HepG2 (cell line): ENCODE measurements around the gene TTC39C. TPM values are rescaled to one million over a fixed set of nuclear protein-coding genes. Genes with fewer than 3 reads are reported as not detected.

Experiments used
- ATF4 ChIP-seq, 2 experiments: fragments of 450-650 bp in 1 of 2; sonication (generic) in 1 of 2; formaldehyde crosslinking; IDR thresholded peaks; 2 replicates each; pipeline versions ENCODE4 v1.5.0 to v1.8.0; 2020 to 2022; ENCODE audit warnings: mild to moderate bottlenecking in 1 of 2, missing genetic modification reagents in 1 of 2
- ATM ChIP-seq: fragments of 450-650 bp; IDR thresholded peaks from 2 replicates; pipeline ENCODE4 v1.7.1; 2017; ENCODE audit warnings: mild to moderate bottlenecking, borderline replicate concordance
- BCL3 ChIP-seq: sonication (generic); formaldehyde crosslinking; IDR thresholded peaks from 2 replicates; pipeline ENCODE4 v1.5.1; 2020; ENCODE audit warnings: mild to moderate bottlenecking, missing genetic modification reagents, moderate library complexity
- HMG20A ChIP-seq: IDR thresholded peaks from 2 replicates; pipeline ENCODE4 v1.6.1; 2016; ENCODE audit warnings: borderline replicate concordance
- MYPOP ChIP-seq: sonication (generic); formaldehyde crosslinking; IDR thresholded peaks from 2 replicates; pipeline ENCODE4 v1.8.1; 2023; ENCODE audit warnings: mild to moderate bottlenecking, moderate library complexity, missing genetic modification reagents
- NCOA1 ChIP-seq: sonication (generic); formaldehyde crosslinking; IDR thresholded peaks from 2 replicates; pipeline ENCODE4 v1.9.0; 2021; ENCODE audit warnings: missing genetic modification reagents
- NFYC ChIP-seq: IDR thresholded peaks from 2 replicates; pipeline ENCODE4 v1.6.1; 2016; ENCODE audit warnings: missing genetic modification reagents, missing compliant biosample characterization
- REST ChIP-seq, 2 experiments: IDR thresholded peaks; 2 replicates each; pipeline ENCODE4 v1.6.1; 2011 to 2012; ENCODE audit warnings: low read length in 2 of 2, borderline replicate concordance in 1 of 2, low read depth in 1 of 2, mild to moderate bottlenecking in 1 of 2, moderate library complexity in 1 of 2
- SMAD9 ChIP-seq: sonication (generic); formaldehyde crosslinking; IDR thresholded peaks from 2 replicates; pipeline ENCODE4 v1.5.1; 2020; ENCODE audit warnings: mild to moderate bottlenecking, missing genetic modification reagents
- U2AF2 ChIP-seq: fragments of 200-400 bp; formaldehyde crosslinking; IDR thresholded peaks from 2 replicates; pipeline ENCODE4 v1.6.1; 2017; ENCODE audit warnings: low read depth, mild to moderate bottlenecking, low read length
- ZBTB46 ChIP-seq: sonication (generic); formaldehyde crosslinking; IDR thresholded peaks from 2 replicates; pipeline ENCODE4 v1.4.0; 2020; ENCODE audit warnings: mild to moderate bottlenecking, missing genetic modification reagents, borderline replicate concordance
- ZFP41 ChIP-seq: sonication (generic); formaldehyde crosslinking; IDR thresholded peaks from 2 replicates; pipeline ENCODE4 v1.4.0; 2020; ENCODE audit warnings: mild to moderate bottlenecking, missing genetic modification reagents, borderline replicate concordance
- ZKSCAN5 ChIP-seq: sonication (generic); formaldehyde crosslinking; IDR thresholded peaks from 2 replicates; pipeline ENCODE4 v1.5.1; 2020; ENCODE audit warnings: mild to moderate bottlenecking, missing genetic modification reagents
- ZNF296 ChIP-seq: sonication (generic); formaldehyde crosslinking; conservative IDR thresholded peaks from 2 replicates; pipeline ENCODE4 v1.5.0; 2020; ENCODE audit warnings: mild to moderate bottlenecking, missing genetic modification reagents
- ZNF724P ChIP-seq: sonication (generic); formaldehyde crosslinking; IDR thresholded peaks from 2 replicates; pipeline ENCODE4 v1.8.0; 2022; ENCODE audit warnings: missing genetic modification reagents, borderline replicate concordance
- ZNF775 ChIP-seq: sonication (generic); formaldehyde crosslinking; IDR thresholded peaks from 2 replicates; pipeline ENCODE4 v1.4.0; 2020; ENCODE audit warnings: missing genetic modification reagents, mild to moderate bottlenecking, moderate library complexity, borderline replicate concordance
- ZNF788 ChIP-seq: sonication (generic); formaldehyde crosslinking; IDR thresholded peaks from 2 replicates; pipeline ENCODE4 v1.5.0; 2020; ENCODE audit warnings: mild to moderate bottlenecking, missing genetic modification reagents, borderline replicate concordance
- polyA plus RNA-seq, 8 experiments: library from polyadenylated mRNA; depleted of rRNA in 3 of 8; stranded (reverse) in 7 of 8; unstranded in 1 of 8; fragments of >200 nt; fragmentation: Illumina TruSeq in 4 of 8; extraction: Trizol in 4 of 8; gene quantifications; 2 replicates each; pipeline versions ENCODE4 v1.2.1 to v1.2.3, GENCODE V29; 2011 to 2016; ENCODE audit warnings: low read depth in 4 of 8, missing spikeins in 1 of 8, mixed read lengths in 1 of 8; ENCODE audit not compliant: insufficient read depth in 1 of 8
- total RNA-seq, 5 experiments: library from RNA; depleted of rRNA; stranded (reverse); fragments of >200 nt; fragmentation: Illumina TruSeq; extraction: Trizol; gene quantifications; 2 replicates each; pipeline ENCODE4 v1.2.3, GENCODE V29; 2016; ENCODE audit warnings: low read depth in 1 of 5

The TTC39C gene
- total and polyA plus RNA-seq, 2 of the 13 experiments (the other 11 are each of a cell fraction or from before 2014, with no cell fraction given), result 19.1 to 25.9 TPM

- TF ChIP-seq ZNF296 (CRISPR knock-in tag) (no peak), ZKSCAN5 (CRISPR knock-in tag) (no peak), NCOA1 (CRISPR knock-in tag) (peak; percentile 87; the same call in 1 of the 2 replicates), SMAD9 (CRISPR knock-in tag) (no peak), MYPOP (no peak), REST (IDR thresholded peaks at IDR 0.05; ENCODE audit: borderline replicate concordance in 1 of 2, low read depth in 1 of 2, low read length in 2 of 2) (no peak), ATF4 (CRISPR knock-in tag; IDR thresholded peaks at IDR 0.05) (peak in 1 of 2 experiments; percentile 55; a peak in 1 of 4 replicates), HMG20A (peak; percentile 78), NFYC (CRISPR knock-in tag) (peak; percentile 56), ZNF775 (CRISPR knock-in tag) (no peak), ZNF788 (CRISPR knock-in tag) (peak; percentile 80; the same call in 1 of the 2 replicates), ZBTB46 (CRISPR knock-in tag) (no peak), BCL3 (CRISPR knock-in tag) (no peak), ZFP41 (CRISPR knock-in tag) (0 out of 2 replicates have a peak, but pooled peaks have one; percentile 34), U2AF2 (no peak), ZNF724P (no peak), ATM (no peak)
Observed at GRCh38 chr18:24112874-24113615, 98.5 kb downstream of the TTC39C start (continued).
